Purkinje cell (primary cell): ENCODE measurements around the gene SCN1A. TPM values are rescaled to one million over a fixed set of nuclear protein-coding genes. Genes with fewer than 3 reads are reported as not detected.

ENCODE experiments used
- polyA plus RNA-seq: library from polyadenylated mRNA; unstranded; fragments of >200 nt; fragmentation: Nextera tagmentation; gene quantifications from 2 replicates; pipeline ENCODE4 v1.2.1, GENCODE V29; 2014

Gene SCN1A
- polyA plus RNA-seq = 76.2 and 109 TPM in 2 replicates

GRCh38 chr2:166127217-166128155, at the start of gene SCN1A:
SCN1A (minus strand) TSS chr2:166128020; CDS start chr2:166073621, 54,399 bp downstream.

GRCh38 chr2:165953655-165954606, 173.9 kb downstream of the SCN1A start, which contains the start of gene TTC21B:
TTC21B (minus strand) TSS chr2:165953776; CDS start chr2:165953705, 71 bp downstream.

Other genes starting within 250 kb of the SCN1A start
- 20.0 and 33.0 TPM in 2 replicates for gene TTC21B, start 174.2 kb downstream of the SCN1A start, polyA plus RNA-seq
- 0.07 and 1.1 TPM in 2 replicates for gene SCN9A, start 247.9 kb upstream of the SCN1A start, polyA plus RNA-seq